ENCODE measurements around the gene TESPA1. TPM values are rescaled to one million over a fixed set of nuclear protein-coding genes. Genes with fewer than 3 reads are reported as not detected.

The TESPA1 gene
- total and polyA plus RNA-seq, 9 of the 15 experiments (the other 6 are each of a cell fraction or from before 2014, with no cell fraction given) = 0.72 to 7.1 (median 2.4) TPM

- TF ChIP-seq E2F8 (IDR thresholded peaks at IDR 0.05; ENCODE audit: low read depth, partially characterized antibody) = no peak
- TF ChIP-seq ZEB2 (IDR thresholded peaks at IDR 0.05) = no peak
- TF ChIP-seq HMBOX1 (IDR thresholded peaks at IDR 0.05) = peak; percentile 45; the same call in 1 of the 2 replicates
- no peak for TF ChIP-seq ZNF311 (CRISPR knock-in tag; IDR thresholded peaks at IDR 0.05)
- TF ChIP-seq HOMEZ (CRISPR knock-in tag; IDR thresholded peaks at IDR 0.05) = no peak
- TF ChIP-seq ZNF407 (IDR thresholded peaks at IDR 0.05; ENCODE audit: low read depth) = no peak
- TF ChIP-seq CTBP1 (IDR thresholded peaks at IDR 0.05; ENCODE audit: borderline replicate concordance) = no peak
- peak; percentile 46; the same call in 1 of the 2 replicates for TF ChIP-seq HES1 (IDR thresholded peaks at IDR 0.05; ENCODE audit: low read depth)
Measured at GRCh38 chr12:54977857-54978256, 6.7 kb downstream of the TESPA1 start (continued).
